T-helper 22 cell (primary cell): Measurements from ENCODE around the gene HM13.
"Not testable (repeated sequence)": the region's sequence is repeated elsewhere in the genome, so short reads cannot be mapped to it uniquely, and the experiment has no call there.

Experiments
- DNase-seq: peaks from one replicate; pipeline ENCODE4 v3.0.0-alpha.2; 2020; ENCODE audit warnings: low read depth

Gene HM13

DNA sequence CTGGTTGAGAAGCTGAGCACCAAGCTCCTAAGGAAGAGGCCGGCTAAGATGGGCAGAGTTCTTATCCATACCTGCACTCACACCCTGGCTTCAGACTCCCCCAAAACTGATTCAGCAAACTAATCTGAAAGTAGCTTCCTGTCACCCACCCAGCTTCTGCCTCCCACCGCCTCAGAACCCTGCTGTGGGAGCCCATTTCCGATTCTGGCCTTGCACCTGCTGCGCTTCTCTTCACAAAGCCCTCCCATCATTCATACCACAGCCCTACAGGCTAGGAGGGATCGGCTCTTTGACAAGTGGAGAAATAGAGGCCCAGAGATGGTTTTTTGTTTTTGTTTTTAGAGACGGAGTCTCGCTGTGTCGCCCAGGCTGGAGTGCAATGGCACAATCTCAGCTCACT is 28.7 kb downstream of the HM13 start:
- DNase-seq: no peak

DNA sequence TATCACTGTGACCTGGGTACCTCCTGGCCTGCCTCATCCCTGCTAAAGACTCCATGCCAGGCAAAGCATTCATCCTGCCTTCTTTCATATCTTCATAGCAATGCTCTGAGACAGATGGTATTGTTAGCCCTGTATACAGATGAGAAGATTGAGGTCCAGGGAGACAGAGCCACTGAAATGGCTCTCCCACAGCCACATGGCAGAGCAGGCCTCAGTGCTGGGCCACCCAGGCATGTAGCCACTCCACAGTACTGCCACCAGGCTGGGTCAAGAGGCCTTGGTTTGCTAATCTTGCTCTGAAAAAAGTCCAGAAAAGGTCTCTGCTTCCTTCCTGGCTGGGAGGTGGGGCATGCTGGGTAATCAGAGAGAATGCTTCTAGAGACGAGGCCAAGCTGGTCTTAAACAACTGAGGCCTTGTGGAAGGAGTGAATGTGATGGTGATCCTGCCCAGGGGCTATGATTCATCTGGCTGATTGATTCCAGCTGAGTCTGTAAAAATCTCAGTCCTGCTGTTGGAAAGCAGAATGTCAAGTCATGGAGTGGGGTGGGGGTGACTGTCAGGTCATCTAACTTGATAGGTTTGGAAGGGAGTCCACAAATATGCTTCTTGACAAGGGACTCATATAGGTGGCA is 29.8 kb downstream of the HM13 start:
- no peak for DNase-seq

DNA sequence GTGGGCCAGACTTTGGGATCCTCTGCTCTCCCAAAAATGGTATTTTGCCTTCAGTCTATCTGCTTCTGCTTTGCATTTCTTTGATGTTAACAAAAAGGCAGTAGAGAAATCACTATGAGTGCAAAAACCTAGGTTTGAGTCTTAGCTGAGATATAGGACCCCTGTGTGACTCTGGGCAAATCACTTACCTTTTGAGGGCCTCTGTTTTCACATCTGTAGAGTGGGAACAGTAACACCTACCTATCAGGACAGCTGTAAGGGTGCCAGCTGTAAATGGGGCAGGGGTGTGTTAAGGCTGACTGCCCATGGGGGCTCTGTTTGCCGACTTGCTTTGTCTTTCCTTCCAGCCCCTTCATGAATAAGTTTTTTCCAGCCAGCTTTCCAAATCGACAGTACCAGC is 30.4 kb downstream of the HM13 start:
- no peak for DNase-seq

DNA sequence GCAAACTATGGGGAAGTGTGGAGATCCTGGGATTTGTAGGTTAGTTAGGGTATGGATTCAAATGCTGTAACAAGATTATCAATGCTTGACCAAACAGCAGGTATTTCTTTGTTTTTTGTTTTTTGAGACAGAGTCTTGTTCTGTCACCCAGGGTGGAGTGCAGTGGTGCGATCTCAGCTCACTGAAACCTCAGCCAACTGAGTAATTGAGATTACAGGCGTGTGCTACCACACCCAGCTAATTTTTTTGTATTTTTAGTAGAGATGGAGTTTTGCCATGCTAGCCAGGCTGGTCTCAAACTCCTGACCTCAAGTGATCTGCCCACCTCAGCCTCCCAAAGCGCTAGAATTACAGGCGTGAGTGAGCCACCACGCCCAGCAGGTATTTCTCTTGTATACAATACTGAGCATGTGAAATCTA is 31.4 kb downstream of the HM13 start:
- not testable (repeated sequence) for DNase-seq

DNA sequence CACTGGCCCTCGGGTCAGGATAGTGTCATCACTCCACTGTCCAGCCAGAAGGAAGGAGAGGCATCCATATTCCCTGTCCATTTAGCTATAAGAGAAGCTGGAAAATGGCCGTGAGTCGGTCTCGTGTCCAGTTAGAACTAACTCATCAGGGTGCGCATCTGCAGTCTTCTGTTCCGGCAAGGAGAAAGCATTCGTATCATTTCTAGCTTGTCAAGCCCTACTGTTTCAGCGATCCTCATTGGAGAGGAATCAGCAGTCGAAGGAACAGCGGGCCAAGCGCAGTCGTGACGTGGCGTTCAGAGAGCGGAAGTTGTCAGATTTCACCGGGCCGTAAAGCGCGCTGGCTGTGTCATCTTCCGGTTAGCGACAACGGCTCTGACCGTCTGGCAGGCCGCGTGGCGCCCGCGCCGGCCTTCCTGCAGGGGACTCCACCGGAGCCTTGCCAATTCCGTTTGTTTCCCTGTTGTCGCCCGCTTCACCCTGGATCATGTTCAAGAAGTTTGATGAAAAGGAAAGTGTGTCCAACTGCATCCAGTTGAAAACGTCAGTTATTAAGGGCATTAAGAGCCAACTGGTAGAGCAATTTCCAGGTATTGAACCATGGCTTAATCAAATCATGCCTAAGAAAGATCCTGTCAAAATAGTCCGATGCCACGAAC is 32.9 kb downstream of the HM13 start:
- peak; percentile 70 for DNase-seq

DNA sequence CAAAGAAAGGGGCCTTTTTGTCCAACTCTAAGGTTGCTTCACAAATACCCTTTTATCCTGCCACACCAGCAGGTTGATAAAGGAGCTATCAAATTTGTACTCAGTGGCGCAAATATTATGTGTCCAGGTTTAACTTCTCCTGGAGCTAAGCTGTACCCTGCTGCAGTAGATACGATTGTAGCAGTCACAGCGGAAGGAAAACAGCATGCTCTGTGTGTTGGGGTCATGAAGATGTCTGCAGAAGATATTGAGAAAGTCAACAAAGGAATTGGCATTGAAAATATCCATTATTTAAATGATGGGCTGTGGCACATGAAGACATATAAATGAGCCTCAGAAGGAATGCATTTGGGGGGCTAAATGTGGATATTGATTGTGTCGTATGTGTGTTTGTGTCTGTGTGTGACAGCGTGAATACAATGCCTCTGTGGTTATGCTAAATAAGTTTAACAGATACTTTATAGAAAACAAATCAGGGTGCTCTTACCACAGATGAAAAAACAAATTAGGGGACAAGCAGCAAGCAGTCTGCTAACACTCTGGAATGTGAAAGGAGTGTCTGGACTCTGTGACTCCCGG is 33.6 kb downstream of the HM13 start:
- no peak for DNase-seq

DNA sequence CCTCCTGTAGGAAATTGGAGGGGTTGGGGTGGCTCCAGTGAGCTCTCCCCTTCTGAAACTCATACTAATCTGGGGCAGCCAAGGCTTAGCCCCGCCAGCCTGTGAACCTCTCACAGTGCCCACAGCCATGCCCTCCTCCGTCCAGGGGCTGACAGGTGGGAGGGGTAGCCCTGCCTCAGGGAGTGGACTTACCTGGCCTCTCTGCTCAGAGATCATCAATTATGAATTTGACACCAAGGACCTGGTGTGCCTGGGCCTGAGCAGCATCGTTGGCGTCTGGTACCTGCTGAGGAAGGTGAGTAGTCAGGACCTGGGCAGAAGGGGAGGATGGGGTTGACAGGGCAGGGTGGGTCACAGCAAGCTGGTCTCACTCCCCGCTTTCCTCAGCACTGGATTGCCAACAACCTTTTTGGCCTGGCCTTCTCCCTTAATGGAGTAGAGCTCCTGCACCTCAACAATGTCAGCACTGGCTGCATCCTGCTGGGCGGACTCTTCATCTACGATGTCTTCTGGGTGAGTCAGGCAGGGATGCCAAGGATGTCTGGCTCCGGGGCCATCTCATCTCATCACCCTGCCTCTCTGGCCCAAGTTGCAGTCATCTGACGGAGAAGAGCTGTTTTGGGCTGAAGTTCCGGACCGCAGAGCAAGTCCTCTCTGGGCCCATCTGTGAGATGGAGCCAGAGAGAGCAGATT is 34.7 kb downstream of the HM13 start:
- no peak for DNase-seq

DNA sequence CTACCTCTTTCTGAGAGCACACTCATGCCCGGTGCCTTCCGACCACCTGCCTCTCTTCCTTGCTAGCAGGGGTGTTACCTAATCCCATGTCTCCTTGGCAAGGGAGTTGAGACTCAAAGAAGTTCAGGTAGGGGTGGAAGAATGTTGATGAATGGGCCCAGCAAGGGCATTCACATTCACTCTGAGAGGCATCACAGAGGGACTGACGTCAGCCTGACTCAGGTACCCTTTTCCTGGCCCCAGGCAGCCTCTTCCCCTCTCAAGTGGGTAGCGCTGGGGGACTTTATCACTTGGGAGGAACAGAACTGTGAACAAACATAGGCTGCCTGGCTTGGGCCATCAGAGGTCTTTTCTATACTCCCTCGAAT is 35.3 kb downstream of the HM13 start:
- no peak for DNase-seq

DNA sequence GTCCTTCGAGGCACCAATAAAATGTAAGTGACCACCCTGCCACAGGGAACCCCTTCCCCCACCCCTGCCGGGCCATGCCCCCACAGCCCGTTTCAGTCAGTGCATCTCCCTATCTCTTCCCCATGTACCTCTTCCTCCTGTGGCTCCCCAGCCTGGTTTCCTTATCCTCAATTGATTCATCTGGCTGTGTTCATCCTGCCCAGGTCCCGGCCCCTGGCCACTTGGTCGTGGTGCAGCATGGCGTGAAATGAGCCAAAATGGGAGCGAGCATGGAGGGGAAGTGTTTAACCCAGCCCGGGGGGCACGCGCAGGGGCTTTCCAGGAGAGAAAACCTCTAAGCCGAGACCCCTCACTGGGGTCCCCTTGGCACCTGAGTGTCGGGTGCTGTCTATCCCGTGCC is 35.9 kb downstream of the HM13 start:
- no peak for DNase-seq

DNA sequence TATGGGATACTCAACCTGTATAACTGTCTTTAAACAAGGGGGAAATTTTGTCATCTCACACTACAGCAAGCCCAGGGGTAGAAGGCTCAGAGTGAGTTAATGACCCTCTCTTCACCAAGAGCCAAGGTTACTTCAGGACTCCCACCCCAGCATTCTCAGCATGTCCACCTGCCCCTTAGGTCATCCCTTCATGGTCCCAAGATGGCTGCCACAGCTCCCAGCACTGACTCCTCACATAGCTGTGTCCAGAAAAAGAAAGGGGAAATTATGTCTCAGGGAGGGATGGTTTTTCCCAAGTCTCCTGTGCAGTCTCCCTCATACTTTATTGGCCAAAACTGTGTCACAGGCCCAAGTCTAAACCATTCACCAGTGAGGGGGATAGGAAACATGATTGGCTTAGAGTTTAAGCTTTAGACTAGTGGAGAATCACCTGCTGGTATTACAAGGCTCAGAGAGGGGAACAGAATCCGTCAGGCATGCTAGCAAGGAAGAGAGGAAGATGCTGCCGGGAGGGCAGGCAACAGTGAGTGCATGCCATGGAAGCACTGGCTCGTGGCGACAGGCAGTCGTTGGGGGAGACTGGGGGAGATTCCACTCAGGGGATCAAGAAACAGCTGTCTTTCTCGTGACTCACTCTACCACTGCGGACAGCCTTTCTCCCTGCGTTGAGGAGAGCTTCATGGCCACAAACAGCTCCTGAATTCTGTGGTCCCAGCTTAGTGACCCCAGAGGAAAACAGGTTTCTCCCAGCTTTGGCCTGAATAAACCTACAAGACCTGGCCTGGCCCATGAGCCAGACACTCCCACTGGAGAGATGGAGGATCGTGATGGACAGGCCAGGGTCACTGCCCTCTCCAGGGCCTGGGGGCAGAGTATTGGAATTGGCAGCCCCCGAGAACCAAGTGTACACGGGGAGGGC is 37.2 kb downstream of the HM13 start:
- no peak for DNase-seq

DNA sequence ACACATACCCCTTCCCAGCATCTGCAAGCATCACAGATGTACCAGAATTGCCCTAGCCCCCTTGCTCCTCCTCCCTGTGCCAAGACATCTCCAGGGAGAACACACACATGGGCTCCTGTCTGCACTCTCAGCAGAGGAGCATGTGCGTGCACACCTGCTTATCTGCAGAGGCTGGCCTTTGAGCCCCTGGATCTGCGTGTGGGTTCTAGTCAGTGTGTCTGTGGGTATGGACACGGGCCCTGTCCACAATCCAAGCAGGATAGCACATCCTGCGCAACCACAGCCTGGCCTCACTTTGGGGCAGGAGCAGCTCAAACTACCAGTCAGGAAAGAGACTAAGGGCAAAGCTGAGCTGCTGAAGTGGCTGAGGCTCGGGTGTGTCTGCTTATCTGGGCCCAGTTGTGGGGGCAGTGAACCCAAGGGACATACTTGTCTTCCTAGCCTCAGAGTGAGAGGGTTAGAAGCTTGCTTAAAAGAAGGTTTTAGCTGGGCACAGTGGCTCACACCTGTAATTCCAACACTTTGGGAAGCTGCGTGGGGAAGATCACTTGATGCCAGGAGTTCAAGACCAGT is 41.0 kb downstream of the HM13 start:
- DNase-seq: no peak

DNA sequence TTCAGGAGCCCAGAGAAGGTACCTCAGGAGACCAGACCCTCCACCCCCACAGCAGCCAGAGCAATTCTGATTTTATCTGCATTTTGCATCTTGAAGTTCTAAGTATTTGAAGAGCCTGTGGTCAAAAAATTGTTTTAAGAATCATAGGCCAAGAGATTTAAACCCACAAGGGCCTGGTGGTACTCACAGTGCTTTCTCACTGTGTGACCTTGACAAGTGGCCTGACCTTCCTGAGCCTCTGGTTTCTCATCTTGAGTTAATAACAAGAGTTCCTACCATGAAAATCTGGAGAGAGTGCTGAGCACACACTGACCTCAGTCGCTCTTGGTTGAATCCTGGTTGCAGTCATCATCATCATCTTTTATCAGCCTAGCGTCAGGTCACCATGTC is 45.5 kb downstream of the HM13 start:
- no peak for DNase-seq

DNA sequence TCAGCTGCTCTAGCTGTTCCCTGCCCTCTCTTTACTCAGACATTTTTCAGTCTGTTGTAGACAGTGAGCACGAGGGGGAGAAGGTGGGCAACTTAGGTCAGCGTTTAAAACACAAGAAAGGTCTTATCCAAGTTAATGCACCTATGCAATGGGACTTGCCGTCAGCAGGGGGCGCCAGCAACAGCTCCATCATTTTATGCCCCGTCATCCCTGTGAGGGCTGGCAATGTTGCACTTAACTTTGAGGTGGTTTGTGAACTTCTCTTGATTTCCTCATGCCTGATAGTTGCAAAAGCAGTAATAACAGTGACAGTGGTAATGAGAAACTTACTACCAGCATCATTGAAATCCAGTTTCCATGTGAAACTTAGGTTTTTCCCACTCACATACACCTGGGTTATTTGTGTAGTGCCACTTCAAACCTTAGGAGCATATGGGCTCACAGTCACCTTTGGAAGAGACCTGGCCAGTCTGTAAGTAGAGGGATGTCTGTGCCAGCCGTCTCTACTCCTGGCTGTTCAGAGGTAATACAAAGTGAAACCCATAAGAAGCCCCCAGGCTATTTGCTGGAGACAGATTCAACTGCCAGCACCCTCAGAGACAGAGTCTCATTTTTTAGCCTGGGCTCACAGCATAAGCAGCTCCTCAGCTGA is 46.0 kb downstream of the HM13 start:
- peak; percentile 41 for DNase-seq

DNA sequence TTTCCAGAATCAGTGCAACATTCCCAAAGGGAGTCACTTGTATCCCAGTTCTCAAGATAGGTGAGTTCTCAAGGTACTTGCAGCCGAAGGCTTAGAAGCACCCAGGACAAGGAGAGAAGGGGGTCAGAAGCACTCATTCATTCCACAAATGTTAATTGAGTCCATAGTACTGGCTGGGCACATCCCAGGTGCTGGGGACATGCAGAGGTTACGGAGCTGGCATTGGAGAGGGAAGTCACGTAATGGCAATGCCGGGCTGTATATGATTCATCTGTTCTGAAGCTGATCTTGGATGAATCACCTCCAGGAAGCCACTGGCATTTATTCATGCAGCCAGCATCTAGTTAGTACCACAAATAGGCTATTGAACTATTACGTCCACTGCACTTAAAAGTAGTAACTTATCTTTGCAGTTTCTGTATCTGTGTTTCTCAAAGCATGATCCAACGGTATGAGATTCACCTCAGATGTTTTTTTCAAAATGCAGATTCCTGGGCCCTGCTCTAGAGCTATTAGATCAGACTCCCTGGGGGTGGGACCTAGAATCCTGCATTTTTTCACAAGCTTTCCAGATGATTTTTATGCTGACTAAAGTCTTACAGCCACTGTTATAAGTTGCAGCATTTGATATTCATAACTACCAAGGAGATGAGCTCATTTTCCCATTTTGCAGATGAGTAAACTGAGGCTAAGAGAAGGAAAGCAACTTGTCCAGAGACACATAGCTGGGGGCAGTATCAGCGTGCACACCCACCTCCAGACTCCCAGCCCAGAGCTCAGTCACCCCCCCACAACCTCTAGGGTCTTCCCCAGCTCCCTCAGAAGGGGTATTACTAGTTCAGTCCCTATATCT is 46.7 kb downstream of the HM13 start:
- DNase-seq: no peak

DNA sequence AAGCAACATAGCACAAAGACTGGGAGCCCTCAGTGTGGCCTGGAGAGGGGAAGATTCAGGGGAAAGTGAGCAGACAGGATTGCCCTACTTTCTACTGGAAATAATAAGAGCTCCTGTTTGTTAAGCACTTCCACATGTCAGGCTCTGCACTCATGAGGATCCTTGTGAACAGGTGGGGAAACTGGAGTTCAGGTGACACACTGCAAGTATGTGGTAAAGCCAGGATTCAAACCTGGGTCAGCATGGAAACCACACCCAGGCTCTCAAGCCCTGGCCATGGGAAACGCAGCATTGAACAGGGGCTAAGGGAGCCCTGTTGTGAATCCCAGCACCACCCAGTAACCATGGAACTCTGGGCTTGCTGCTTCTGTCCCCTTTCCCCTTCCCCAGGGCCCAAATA is 48.0 kb downstream of the HM13 start:
- no peak for DNase-seq

DNA sequence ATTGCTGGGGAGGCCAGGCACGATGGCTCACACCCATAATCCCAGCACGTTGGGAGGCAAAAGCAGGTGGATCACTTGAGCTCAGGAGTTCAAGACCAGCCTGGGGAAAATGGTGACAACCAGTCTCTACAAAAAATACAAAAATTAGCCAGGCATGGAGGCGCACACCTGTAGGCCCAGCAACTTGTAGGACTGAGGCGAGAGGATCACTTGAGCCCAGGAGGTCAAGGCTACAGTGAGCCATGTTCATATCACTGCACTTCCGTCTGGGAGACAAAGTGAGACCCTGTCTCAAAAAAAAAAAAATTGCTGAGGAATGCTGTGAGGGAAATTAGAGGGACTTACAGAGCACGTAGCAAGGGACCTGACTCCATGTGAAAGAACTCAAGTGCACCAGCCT is 50.0 kb downstream of the HM13 start:
- DNase-seq: no peak

DNA sequence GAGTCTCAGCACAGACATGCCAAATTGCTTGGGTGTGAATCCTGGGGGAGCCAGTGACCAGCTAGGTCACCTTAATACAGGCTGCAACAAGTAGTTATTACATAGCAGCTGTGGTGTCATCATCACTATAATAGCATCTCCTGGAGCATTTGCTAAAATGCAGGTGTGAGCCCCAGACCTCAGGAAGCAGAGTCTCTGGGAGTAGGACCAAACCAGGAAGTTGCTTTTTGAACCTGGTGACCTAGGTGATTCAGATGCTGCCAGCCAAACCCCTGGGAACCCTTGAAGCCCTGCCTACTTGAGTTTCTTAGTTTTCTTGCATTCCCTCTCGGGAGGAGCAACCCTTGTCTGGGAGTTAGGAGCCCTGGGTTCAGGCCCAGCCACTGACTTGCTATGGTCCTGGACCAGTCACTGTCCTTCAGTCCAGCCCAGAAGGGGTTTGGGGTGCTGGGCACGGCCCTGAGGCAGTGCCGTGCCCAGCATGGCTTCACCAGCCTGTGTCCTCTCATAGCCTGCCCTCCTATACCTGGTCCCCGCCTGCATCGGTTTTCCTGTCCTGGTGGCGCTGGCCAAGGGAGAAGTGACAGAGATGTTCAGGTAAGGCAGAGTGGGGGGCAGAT is 51.6 kb downstream of the HM13 start:
- no peak for DNase-seq

DNA sequence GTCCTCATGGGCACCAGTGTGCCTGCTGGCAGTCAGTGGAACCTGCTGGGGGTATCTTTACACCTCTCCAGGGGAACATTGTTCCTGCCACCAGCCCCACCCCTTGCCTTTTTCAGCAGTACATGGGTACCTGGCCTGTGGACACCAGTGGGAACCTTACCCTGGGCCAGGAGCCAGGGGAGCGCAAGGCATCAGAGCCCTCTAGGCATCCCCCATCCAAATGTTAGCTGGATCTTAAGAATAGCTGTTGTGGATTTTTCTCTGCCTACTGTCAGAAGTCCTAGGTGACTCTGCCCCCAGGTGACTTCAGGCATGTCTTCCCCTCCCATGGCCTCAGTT is 52.0 kb downstream of the HM13 start:
- DNase-seq: no peak

DNA sequence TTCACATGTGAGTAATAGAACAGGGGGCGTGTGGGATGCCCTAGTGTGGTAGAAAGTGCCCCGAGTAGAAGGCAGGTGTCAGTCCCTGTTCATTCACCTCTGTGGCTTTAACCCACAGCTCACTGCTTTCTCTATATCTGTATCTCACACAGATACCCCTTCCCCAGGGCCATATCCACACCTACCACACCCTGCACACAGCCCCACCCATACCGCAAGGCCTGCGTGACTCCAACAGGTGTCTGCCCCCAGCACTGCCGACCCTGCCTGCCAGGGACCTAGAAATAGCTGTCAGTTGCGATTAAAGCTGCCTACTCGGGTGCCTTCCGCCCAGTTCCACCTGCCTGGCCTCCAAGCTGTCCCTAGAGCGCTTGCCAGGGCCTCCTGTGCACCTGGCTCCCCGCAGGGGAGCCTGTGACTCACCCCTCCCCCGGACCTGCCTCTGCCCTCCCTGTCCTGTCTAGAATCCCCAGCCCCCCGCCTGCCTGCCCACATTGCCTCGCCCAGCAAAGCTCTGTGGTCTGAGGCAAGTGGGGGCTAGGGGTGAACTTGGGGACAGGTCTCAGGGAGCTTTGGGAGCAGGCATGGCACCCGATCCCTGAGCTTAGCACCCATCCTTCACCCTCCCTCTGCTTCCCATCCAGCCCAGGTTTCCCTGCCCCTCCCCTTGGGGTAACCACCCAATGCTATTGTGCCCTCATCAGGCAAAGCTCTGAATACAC is 52.6 kb downstream of the HM13 start:
- no peak for DNase-seq

DNA sequence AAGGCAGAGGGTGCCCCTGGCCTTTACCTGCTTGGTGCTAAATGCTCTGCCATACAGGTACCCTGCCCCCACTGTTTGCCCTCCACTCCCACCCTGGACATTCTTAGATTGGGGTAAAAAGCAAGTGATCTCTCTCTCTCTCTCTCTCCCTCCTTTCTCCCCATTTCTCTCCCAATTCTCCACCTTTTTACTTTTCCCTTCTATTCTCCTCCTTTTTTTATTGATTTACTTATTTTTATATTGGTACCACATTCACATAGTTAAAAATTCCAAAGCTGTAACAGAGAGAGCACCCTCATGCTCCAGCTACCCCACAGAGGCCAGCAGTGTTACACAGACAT is 53.1 kb downstream of the HM13 start:
- no peak for DNase-seq
